H1 (cell line): ENCODE data around the gene NFAT5. TPM values are rescaled to one million over a fixed set of nuclear protein-coding genes. Genes with fewer than 3 reads are reported as not detected.

Experiments used
- CTCF ChIA-PET: fragments of 300-600 bp; sonication (Branson Sonifier 250); formaldehyde crosslinking; loops from one replicate; lab custom pipeline; 2021; ENCODE audit not compliant: partially characterized antibody; lab: Charles Lee
- POLR2A ChIA-PET: fragments of 300-600 bp; sonication (Branson Sonifier 250); formaldehyde crosslinking; loops from one replicate; lab custom pipeline; 2021; ENCODE audit warnings: inconsistent platforms; ENCODE audit not compliant: partially characterized antibody; lab: Charles Lee
- DNase-seq, 2 experiments: peaks; one replicate each; pipeline versions ENCODE4 v3.0.0 to v3.0.0-alpha.2; 2010 to 2022; ENCODE audit warnings: low spot score in 2 of 2, low read depth in 1 of 2, mixed read lengths in 1 of 2
- FAIRE-seq: peaks from 2 replicates; lab custom pipeline; 2011; peaks lifted over from hg19 to GRCh38; lab: Jason Lieb, UNC
- H2AFZ ChIP-seq: 2 replicates; pipeline ENCODE4 v1.8.1; 2012; ENCODE audit warnings: low read length, inconsistent platforms
- H2AK5ac ChIP-seq: 2 replicates; pipeline ENCODE4 v1.6.1; 2013; ENCODE audit warnings: low read depth, low read length
- H2BK120ac ChIP-seq: replicated peaks from 2 replicates; pipeline ENCODE3; 2013; ENCODE audit warnings: low read depth, low read length, inconsistent platforms
- H2BK12ac ChIP-seq: 2 replicates; pipeline ENCODE4 v1.6.1; 2013; ENCODE audit warnings: low read depth, low read length
- H2BK15ac ChIP-seq: 2 replicates; pipeline ENCODE4 v1.6.1; 2013; ENCODE audit warnings: low read length
- H2BK20ac ChIP-seq: 2 replicates; pipeline ENCODE4 v1.6.1; 2013; ENCODE audit warnings: low read length
- H2BK5ac ChIP-seq: 2 replicates; pipeline ENCODE4 v1.6.1; 2013; ENCODE audit warnings: low read depth, low read length
- H3K14ac ChIP-seq: 2 replicates; pipeline ENCODE4 v1.6.1; 2013; ENCODE audit warnings: inconsistent platforms; ENCODE audit not compliant: insufficient read length
- H3K18ac ChIP-seq: 2 replicates; pipeline ENCODE4 v1.6.1; 2013; ENCODE audit warnings: low read length; ENCODE audit errors: extremely low read depth
- H3K23ac ChIP-seq: 2 replicates; pipeline ENCODE4 v1.6.1; 2013; ENCODE audit warnings: inconsistent platforms; ENCODE audit not compliant: insufficient read length
- H3K23me2 ChIP-seq: 2 replicates; pipeline ENCODE4 v1.6.1; 2013; ENCODE audit warnings: low read depth, low read length
- H3K27ac ChIP-seq: 2 replicates; pipeline ENCODE4 v1.6.1; 2011; ENCODE audit warnings: low read depth, low read length, inconsistent platforms
- H3K27me3 ChIP-seq, 4 experiments: replicated peaks in 1 of 4; 1 replicate in 1 of 4; 2 replicates in 3 of 4; pipeline versions ENCODE4 v1.6.1 to v1.8.1; 2011 to 2013; ENCODE audit warnings: low read length in 3 of 4, mild to moderate bottlenecking in 3 of 4, inconsistent platforms in 2 of 4, mixed read lengths in 2 of 4, moderate library complexity in 1 of 4; ENCODE audit not compliant: control insufficient read depth in 3 of 4, insufficient read depth in 3 of 4; ENCODE audit errors: extremely low read depth in 1 of 4
- H3K36me3 ChIP-seq, 4 experiments: 2 replicates each; pipeline versions ENCODE4 v1.6.1 to v1.8.1; 2011 to 2013; ENCODE audit warnings: mild to moderate bottlenecking in 4 of 4, low read length in 3 of 4, moderate library complexity in 2 of 4, control low read depth in 1 of 4, inconsistent platforms in 1 of 4; ENCODE audit not compliant: insufficient read depth in 4 of 4, control insufficient read depth in 2 of 4
- H3K4ac ChIP-seq: replicated peaks from 2 replicates; pipeline ENCODE3; 2013; ENCODE audit warnings: low read length, low read depth, mixed read lengths, inconsistent platforms; ENCODE audit not compliant: insufficient read length
- H3K4me1 ChIP-seq, 4 experiments: replicated peaks in 1 of 4; 1 replicate in 1 of 4; 2 replicates in 3 of 4; pipeline versions ENCODE4 v1.6.1 to v1.8.1; 2011 to 2013; ENCODE audit warnings: low read length in 3 of 4, inconsistent platforms in 2 of 4, mixed read lengths in 1 of 4; ENCODE audit not compliant: insufficient read depth in 4 of 4, control insufficient read depth in 3 of 4
- H3K4me2 ChIP-seq, 2 experiments: 2 replicates each; pipeline versions ENCODE4 v1.6.1 to v1.8.1; 2011 to 2013; ENCODE audit warnings: low read depth in 2 of 2, low read length in 2 of 2, control low read depth in 1 of 2, inconsistent platforms in 1 of 2, mild to moderate bottlenecking in 1 of 2; ENCODE audit not compliant: insufficient read depth in 1 of 2
- H3K4me3 ChIP-seq, 4 experiments: fragments of 200-600, 300-600 bp in 1 of 4; sonication (generic), shearing (Covaris generic), sonication (Bioruptor Twin) in 1 of 4; 2 replicates each; pipeline versions ENCODE4 v1.5.1 to v1.8.1; 2011 to 2016; ENCODE audit warnings: low read length in 4 of 4, low read depth in 3 of 4, control low read depth in 2 of 4, inconsistent platforms in 2 of 4, mild to moderate bottlenecking in 2 of 4, mixed read lengths in 1 of 4, moderate library complexity in 1 of 4; ENCODE audit not compliant: insufficient read depth in 2 of 4; ENCODE audit errors: extremely low read depth in 1 of 4
- H3K56ac ChIP-seq: replicated peaks from 2 replicates; pipeline ENCODE3; 2013; ENCODE audit warnings: low read depth, mild to moderate bottlenecking, mixed read lengths, low read length, inconsistent platforms; ENCODE audit not compliant: insufficient read length
- H3K79me1 ChIP-seq: 2 replicates; pipeline ENCODE4 v1.6.1; 2013; ENCODE audit warnings: low read depth, low read length, control low read depth
- H3K79me2 ChIP-seq, 2 experiments: 2 replicates each; pipeline versions ENCODE4 v1.6.1 to v1.8.1; 2012 to 2013; ENCODE audit warnings: low read length in 2 of 2, mild to moderate bottlenecking in 2 of 2, inconsistent platforms in 1 of 2; ENCODE audit not compliant: insufficient read depth in 2 of 2, control insufficient read depth in 1 of 2
- H3K9ac ChIP-seq, 4 experiments: replicated peaks in 1 of 4; 1 replicate in 1 of 4; 2 replicates in 3 of 4; pipeline versions ENCODE4 v1.6.1 to v1.8.1; 2011 to 2013; ENCODE audit warnings: low read depth in 3 of 4, low read length in 3 of 4, control low read depth in 2 of 4, mild to moderate bottlenecking in 2 of 4, moderate library complexity in 2 of 4, inconsistent platforms in 1 of 4; ENCODE audit errors: extremely low read depth in 1 of 4
- H3K9me3 ChIP-seq, 2 experiments: 2 replicates each; pipeline versions ENCODE4 v1.6.1 to v1.8.1; 2012 to 2013; ENCODE audit warnings: mild to moderate bottlenecking in 2 of 2, moderate library complexity in 2 of 2, control low read depth in 1 of 2, inconsistent platforms in 1 of 2, low read depth in 1 of 2, low read length in 1 of 2, mixed read lengths in 1 of 2; ENCODE audit not compliant: insufficient read depth in 2 of 2
- H4K20me1 ChIP-seq, 2 experiments: replicated peaks in 1 of 2; 2 replicates each; pipeline versions ENCODE3 to v1.8.1; 2011 to 2013; ENCODE audit warnings: inconsistent platforms in 2 of 2, low read length in 2 of 2, mild to moderate bottlenecking in 1 of 2; ENCODE audit not compliant: insufficient read depth in 2 of 2, control insufficient read depth in 1 of 2
- H4K5ac ChIP-seq: 2 replicates; pipeline ENCODE4 v1.6.1; 2013; ENCODE audit warnings: low read length, low read depth, mixed read lengths, inconsistent platforms; ENCODE audit not compliant: insufficient read length
- H4K8ac ChIP-seq: 2 replicates; pipeline ENCODE4 v1.8.0; 2013; ENCODE audit warnings: mild to moderate bottlenecking, moderate library complexity, low read length, inconsistent platforms; ENCODE audit not compliant: insufficient read depth; ENCODE audit errors: extremely low read depth
- H4K91ac ChIP-seq: replicated peaks from 2 replicates; pipeline ENCODE3; 2013; ENCODE audit warnings: low read length, mixed read lengths, inconsistent platforms; ENCODE audit not compliant: insufficient read length
- ASH2L ChIP-seq: fragments of 200-600, 300-600 bp; sonication (generic); IDR thresholded peaks from one replicate; pipeline ENCODE4 v1.7.1; 2017; ENCODE audit warnings: low read length
- BCL11A ChIP-seq, 2 experiments: IDR thresholded peaks; one replicate each; pipeline ENCODE4 v1.6.1; 2011; ENCODE audit warnings: low read depth in 2 of 2, low read length in 2 of 2, mild to moderate bottlenecking in 2 of 2
- SP1 ChIP-seq: IDR thresholded peaks from 2 replicates; pipeline ENCODE4 v1.6.1; 2011; ENCODE audit warnings: low read depth, low read length
- SUZ12 ChIP-seq: fragments of 200-600 bp; sonication (generic); IDR thresholded peaks from 2 replicates; pipeline ENCODE4 v1.6.1; 2012; ENCODE audit warnings: mild to moderate bottlenecking, inconsistent platforms, low read length, moderate library complexity, mixed read lengths
- TAF1 ChIP-seq: IDR thresholded peaks from 2 replicates; pipeline ENCODE4 v1.6.1; 2011; ENCODE audit warnings: mild to moderate bottlenecking, low read depth, low read length
- YY1 ChIP-seq: IDR thresholded peaks from 2 replicates; pipeline ENCODE4 v1.6.1; 2011; ENCODE audit warnings: low read depth, mild to moderate bottlenecking, low read length
- WGBS, 2 experiments: shearing (Covaris generic) in 1 of 2; methylation state at CpG; one replicate each; pipeline versions ENCODE4 v1.1.6 to v1.1.7; 2013 to 2015; ENCODE audit warnings: low lambda C conversion rate in 2 of 2, mixed read lengths in 2 of 2, inconsistent platforms in 1 of 2, low coverage in 1 of 2, missing lambda C conversion rate in 1 of 2; ENCODE audit not compliant: insufficient replicate concordance in 2 of 2, insufficient coverage in 1 of 2, insufficient read length in 1 of 2; ENCODE audit errors: extremely low coverage in 1 of 2, missing lambda C conversion rate in 1 of 2; 5-methylcytosine and 5-hydroxymethylcytosine counted together
- polyA plus RNA-seq, 7 experiments: library from polyadenylated mRNA; depleted of rRNA in 3 of 7; stranded (reverse) in 5 of 7; unstranded in 2 of 7; fragments of >200 nt in 5 of 7; fragments of 200-250 nt in 2 of 7; gene quantifications; 1 replicate in 5 of 7; 2 replicates in 1 of 7; 4 replicates in 1 of 7; pipeline versions ENCODE4 v1.2.1 to v1.2.3, GENCODE V29; 2011 to 2013; ENCODE audit warnings: missing spikeins in 2 of 7, mixed read lengths in 2 of 7
- total RNA-seq: library from RNA; stranded (reverse); fragmentation: NEBNext Ultra II Directional; extraction: Animal tissue kit (Norgen Biotek cat#: 25700); gene quantifications from 2 replicates; pipeline ENCODE4 v1.2.1, GENCODE V29; 2021
- TF ChIP-seq, protein P1 (sequence below): IDR thresholded peaks from 2 replicates; pipeline ENCODE4 v1.6.1; 2011; ENCODE audit warnings: low read length, improper control_type of control experiment

The NFAT5 gene
- total and polyA plus RNA-seq, 2 of the 8 experiments (the other 6 are each of a cell fraction or from before 2014, with no cell fraction given) = 8.9 to 29.0 TPM

- H2AK5ac ChIP-seq = no peak overlapping the region
- H3K14ac ChIP-seq = no peak overlapping the region
- no peak overlapping the region for H3K23ac ChIP-seq
- H2BK12ac ChIP-seq = no peak overlapping the region
- H2BK15ac ChIP-seq = no peak overlapping the region
- peak overlapping the region; percentile 75; the same call in 1 of the 2 replicates for H2AFZ ChIP-seq
- no peaks in the 10 kb centered on the region for H3K23me2 ChIP-seq
- H3K27me3 ChIP-seq = no peaks in the 10 kb centered on the region
- no peak for DNase-seq
- H3K4me2 ChIP-seq = no peak overlapping the region; a peak in 1 of 4 replicates
- H2BK120ac ChIP-seq = no peak overlapping the region
- no peak overlapping the region for H3K56ac ChIP-seq
- no peak overlapping the region for H3K18ac ChIP-seq
- H3K4me3 ChIP-seq = no peak overlapping the region
- H3K9me3 ChIP-seq = no peaks in the 10 kb centered on the region
- H2BK20ac ChIP-seq = no peak overlapping the region
- H3K9ac ChIP-seq = no peak overlapping the region
- H3K4ac ChIP-seq = no peak overlapping the region
- ChIA-PET CTCF (interaction anchor here (1.1 to 1.5 kb wide), 3 partner anchors 17 to 34 kb away, joined by 3 to 4 read pairs (median 4); no protein-coding TSS in a partner anchor), POLR2A (no interaction called here)
- no peaks in the 10 kb centered on the region for H3K36me3 ChIP-seq
- no peak overlapping the region for H4K8ac ChIP-seq
- H2BK5ac ChIP-seq = no peak overlapping the region
- H3K79me1 ChIP-seq = no peaks in the 10 kb centered on the region
- no peak overlapping the region for H4K91ac ChIP-seq
- peaks cover 0 to 2% (median 0%) of the 10 kb centered on the region in 4 experiments; a peak in 1 of 7 replicates for H3K4me1 ChIP-seq
- no peak overlapping the region for H4K5ac ChIP-seq
- 96% methylated on average over 7 of the region's 7 CpGs; no CpG with 5 or more reads in 1 of the 2 experiments for WGBS, 2 experiments
- no peak for FAIRE-seq
- TF ChIP-seq BCL11A (IDR thresholded peaks at IDR 0.05; ENCODE audit: low read depth in 2 of 2, low read length in 2 of 2) (no peak), ASH2L (peak; percentile 22), SP1 (0 out of 2 replicates have a peak, but pooled peaks have one; percentile 43), YY1 (peak; percentile 87), TAF1 (0 out of 2 replicates have a peak, but pooled peaks have one; percentile 14), SUZ12 (no peak)
- TF ChIP-seq, protein P1, sequence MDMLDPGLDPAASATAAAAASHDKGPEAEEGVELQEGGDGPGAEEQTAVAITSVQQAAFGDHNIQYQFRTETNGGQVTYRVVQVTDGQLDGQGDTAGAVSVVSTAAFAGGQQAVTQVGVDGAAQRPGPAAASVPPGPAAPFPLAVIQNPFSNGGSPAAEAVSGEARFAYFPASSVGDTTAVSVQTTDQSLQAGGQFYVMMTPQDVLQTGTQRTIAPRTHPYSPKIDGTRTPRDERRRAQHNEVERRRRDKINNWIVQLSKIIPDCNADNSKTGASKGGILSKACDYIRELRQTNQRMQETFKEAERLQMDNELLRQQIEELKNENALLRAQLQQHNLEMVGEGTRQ = peak; percentile 88
- no peaks in the 10 kb centered on the region for H3K79me2 ChIP-seq
- no peak overlapping the region for H3K27ac ChIP-seq
- no peaks in the 10 kb centered on the region for H4K20me1 ChIP-seq
Measured at GRCh38 chr16:69522732-69523404, 42.9 kb upstream of the NFAT5 start.
